ENCODE measurements around the gene ANO4.

ANO4 gene

GRCh38 chr12:100899301-100899700 lies 104.7 kb downstream of the ANO4 start:
- 97% methylated on average over 3 of the region's 3 CpGs for WGBS, 2 experiments

GRCh38 chr12:100900808-100901207 lies 106.2 kb downstream of the ANO4 start:
- H3K9me3 ChIP-seq (ENCODE audit: control insufficient read depth, low read length): no peaks in the 10 kb centered on the region
- no peaks in the 10 kb centered on the region for H3K27me3 ChIP-seq (ENCODE audit: control insufficient read depth, insufficient read depth, low read length, poor library complexity, severe bottlenecking)
- H3K36me3 ChIP-seq (ENCODE audit: control insufficient read depth, insufficient read depth, low read length): no peaks in the 10 kb centered on the region
- no peak overlapping the region for H3K27ac ChIP-seq (ENCODE audit: insufficient read depth, low read depth, low read length, poor library complexity, severe bottlenecking)
- no peak overlapping the region for H3K4me3 ChIP-seq (ENCODE audit: insufficient read depth, low read depth, low read length)
- 100% methylated on average over 1 of the region's 2 CpGs; no CpG with 5 or more reads in 1 of the 2 experiments for WGBS, 2 experiments
- H3K4me1 ChIP-seq (ENCODE audit: control insufficient read depth, insufficient read depth, low read length): no peaks in the 10 kb centered on the region

More at GRCh38 chr12:100899301-100899700, 104.7 kb downstream of the ANO4 start:
- no peak overlapping the region for H3K27ac ChIP-seq (ENCODE audit: insufficient read depth, low read depth, low read length, poor library complexity, severe bottlenecking)
- H3K27me3 ChIP-seq (ENCODE audit: control insufficient read depth, insufficient read depth, low read length, poor library complexity, severe bottlenecking): no peaks in the 10 kb centered on the region
- no peak overlapping the region for H3K4me3 ChIP-seq (ENCODE audit: insufficient read depth, low read depth, low read length)
- H3K9me3 ChIP-seq (ENCODE audit: control insufficient read depth, low read length): no peaks in the 10 kb centered on the region
- no peaks in the 10 kb centered on the region for H3K36me3 ChIP-seq (ENCODE audit: control insufficient read depth, insufficient read depth, low read length)
- H3K4me1 ChIP-seq (ENCODE audit: control insufficient read depth, insufficient read depth, low read length): no peaks in the 10 kb centered on the region

- H3K9me3 ChIP-seq (ENCODE audit: control insufficient read depth, low read length): no peaks in the 10 kb centered on the region
- 90 to 100% methylated on average over 1 of the region's 1 CpG for WGBS, 2 experiments
- H3K4me1 ChIP-seq (ENCODE audit: control insufficient read depth, insufficient read depth, low read length): no peaks in the 10 kb centered on the region
- no peaks in the 10 kb centered on the region for H3K36me3 ChIP-seq (ENCODE audit: control insufficient read depth, insufficient read depth, low read length)
- H3K27ac ChIP-seq (ENCODE audit: insufficient read depth, low read depth, low read length, poor library complexity, severe bottlenecking): no peak overlapping the region
- no peak overlapping the region for H3K4me3 ChIP-seq (ENCODE audit: insufficient read depth, low read depth, low read length)
- H3K27me3 ChIP-seq (ENCODE audit: control insufficient read depth, insufficient read depth, low read length, poor library complexity, severe bottlenecking): no peaks in the 10 kb centered on the region
These were observed 106.7 kb downstream of the ANO4 start for GRCh38 chr12:100901266-100901665.

GRCh38 chr12:100904270-100904669 lies 109.7 kb downstream of the ANO4 start:
- H3K9me3 ChIP-seq (ENCODE audit: control insufficient read depth, low read length): no peaks in the 10 kb centered on the region
- 90 to 92% methylated on average over 2 of the region's 3 CpGs for WGBS, 2 experiments

GRCh38 chr12:100908501-100908900 lies 113.9 kb downstream of the ANO4 start:
- no peaks in the 10 kb centered on the region for H3K9me3 ChIP-seq (ENCODE audit: control insufficient read depth, low read length)
- H3K36me3 ChIP-seq (ENCODE audit: control insufficient read depth, insufficient read depth, low read length): no peaks in the 10 kb centered on the region
- H3K27ac ChIP-seq (ENCODE audit: insufficient read depth, low read depth, low read length, poor library complexity, severe bottlenecking): no peak overlapping the region
- H3K27me3 ChIP-seq (ENCODE audit: control insufficient read depth, insufficient read depth, low read length, poor library complexity, severe bottlenecking): no peaks in the 10 kb centered on the region
- H3K4me3 ChIP-seq (ENCODE audit: insufficient read depth, low read depth, low read length): no peak overlapping the region
- 92 to 98% methylated on average over 2 of the region's 2 CpGs for WGBS, 2 experiments
- no peaks in the 10 kb centered on the region for H3K4me1 ChIP-seq (ENCODE audit: control insufficient read depth, insufficient read depth, low read length)

More at GRCh38 chr12:100904270-100904669, 109.7 kb downstream of the ANO4 start:
- Histone ChIP-seq H3K4me3 (ENCODE audit: insufficient read depth, low read depth, low read length) (no peak overlapping the region), H3K4me1 (ENCODE audit: control insufficient read depth, insufficient read depth, low read length) (no peaks in the 10 kb centered on the region), H3K27ac (ENCODE audit: insufficient read depth, low read depth, low read length, poor library complexity, severe bottlenecking) (no peak overlapping the region), H3K27me3 (ENCODE audit: control insufficient read depth, insufficient read depth, low read length, poor library complexity, severe bottlenecking) (no peaks in the 10 kb centered on the region), H3K36me3 (ENCODE audit: control insufficient read depth, insufficient read depth, low read length) (no peaks in the 10 kb centered on the region)

GRCh38 chr12:100913872-100914592 lies 119.5 kb downstream of the ANO4 start:
- WGBS, 2 experiments: 92 to 93% methylated on average over 3 to 4 of the region's 4 CpGs
- H3K27me3 ChIP-seq (ENCODE audit: control insufficient read depth, insufficient read depth, low read length, poor library complexity, severe bottlenecking): no peaks in the 10 kb centered on the region
- no peaks in the 10 kb centered on the region for H3K4me1 ChIP-seq (ENCODE audit: control insufficient read depth, insufficient read depth, low read length)
- no peak overlapping the region for H3K4me3 ChIP-seq (ENCODE audit: insufficient read depth, low read depth, low read length)
- H3K9me3 ChIP-seq (ENCODE audit: control insufficient read depth, low read length): no peaks in the 10 kb centered on the region
- no peak overlapping the region for H3K27ac ChIP-seq (ENCODE audit: insufficient read depth, low read depth, low read length, poor library complexity, severe bottlenecking)
- no peaks in the 10 kb centered on the region for H3K36me3 ChIP-seq (ENCODE audit: control insufficient read depth, insufficient read depth, low read length)

GRCh38 chr12:100919116-100919515 lies 124.5 kb downstream of the ANO4 start:
- Histone ChIP-seq H3K4me1 (ENCODE audit: control insufficient read depth, insufficient read depth, low read length) (no peaks in the 10 kb centered on the region), H3K27me3 (ENCODE audit: control insufficient read depth, insufficient read depth, low read length, poor library complexity, severe bottlenecking) (no peaks in the 10 kb centered on the region), H3K36me3 (ENCODE audit: control insufficient read depth, insufficient read depth, low read length) (no peaks in the 10 kb centered on the region), H3K27ac (ENCODE audit: insufficient read depth, low read depth, low read length, poor library complexity, severe bottlenecking) (no peak overlapping the region), H3K4me3 (ENCODE audit: insufficient read depth, low read depth, low read length) (no peak overlapping the region), H3K9me3 (ENCODE audit: control insufficient read depth, low read length) (no peaks in the 10 kb centered on the region)
- WGBS, 2 experiments: 80 to 100% methylated on average over 1 of the region's 2 CpGs

GRCh38 chr12:100920493-100920892 lies 125.9 kb downstream of the ANO4 start:
- no peaks in the 10 kb centered on the region for H3K27me3 ChIP-seq (ENCODE audit: control insufficient read depth, insufficient read depth, low read length, poor library complexity, severe bottlenecking)
- 64 to 67% methylated on average over 3 to 4 of the region's 4 CpGs for WGBS, 2 experiments
- no peak overlapping the region for H3K4me3 ChIP-seq (ENCODE audit: insufficient read depth, low read depth, low read length)
- no peaks in the 10 kb centered on the region for H3K36me3 ChIP-seq (ENCODE audit: control insufficient read depth, insufficient read depth, low read length)
- H3K27ac ChIP-seq (ENCODE audit: insufficient read depth, low read depth, low read length, poor library complexity, severe bottlenecking): no peak overlapping the region
- no peaks in the 10 kb centered on the region for H3K9me3 ChIP-seq (ENCODE audit: control insufficient read depth, low read length)
- H3K4me1 ChIP-seq (ENCODE audit: control insufficient read depth, insufficient read depth, low read length): no peaks in the 10 kb centered on the region

- WGBS, 2 experiments: 0 to 6% methylated on average over 1 of the region's 1 CpG
These were observed 132.2 kb downstream of the ANO4 start for GRCh38 chr12:100926669-100927248.

GRCh38 chr12:100927826-100928225 lies 133.2 kb downstream of the ANO4 start:
- Histone ChIP-seq H3K4me3 (ENCODE audit: insufficient read depth, low read depth, low read length) (no peak overlapping the region), H3K27me3 (ENCODE audit: control insufficient read depth, insufficient read depth, low read length, poor library complexity, severe bottlenecking) (no peaks in the 10 kb centered on the region), H3K9me3 (ENCODE audit: control insufficient read depth, low read length) (no peaks in the 10 kb centered on the region), H3K4me1 (ENCODE audit: control insufficient read depth, insufficient read depth, low read length) (no peaks in the 10 kb centered on the region), H3K27ac (ENCODE audit: insufficient read depth, low read depth, low read length, poor library complexity, severe bottlenecking) (no peak overlapping the region), H3K36me3 (ENCODE audit: control insufficient read depth, insufficient read depth, low read length) (no peaks in the 10 kb centered on the region)
- 93 to 96% methylated on average over 2 of the region's 4 CpGs for WGBS, 2 experiments

More at GRCh38 chr12:100926669-100927248, 132.2 kb downstream of the ANO4 start:
- Histone ChIP-seq H3K36me3 (ENCODE audit: control insufficient read depth, insufficient read depth, low read length) (no peaks in the 10 kb centered on the region), H3K9me3 (ENCODE audit: control insufficient read depth, low read length) (no peaks in the 10 kb centered on the region), H3K27me3 (ENCODE audit: control insufficient read depth, insufficient read depth, low read length, poor library complexity, severe bottlenecking) (no peaks in the 10 kb centered on the region), H3K4me1 (ENCODE audit: control insufficient read depth, insufficient read depth, low read length) (no peaks in the 10 kb centered on the region), H3K27ac (ENCODE audit: insufficient read depth, low read depth, low read length, poor library complexity, severe bottlenecking) (no peak overlapping the region), H3K4me3 (ENCODE audit: insufficient read depth, low read depth, low read length) (no peak overlapping the region)

Data from ectodermal cell (in vitro differentiated cells).